CD8-positive, alpha-beta memory T cell (primary cell): ENCODE results near the gene EIF2S1. TPM values are rescaled to one million over a fixed set of nuclear protein-coding genes. Genes with fewer than 3 reads are reported as not detected.
A peak's percentile ranks its signal among the peaks of the same experiment; 100 is the strongest.
"Not testable (repeated sequence)": the region's sequence is repeated elsewhere in the genome, so short reads cannot be mapped to it uniquely, and the experiment has no call there.

Experiments used
- CTCF ChIA-PET: fragments of 350-600 bp; sonication (Branson Sonifier 250); formaldehyde crosslinking; loops from one replicate; lab custom pipeline; 2021; ENCODE audit warnings: antibody characterized with exemption; lab: Charles Lee
- POLR2A ChIA-PET: fragments of 350-600 bp; sonication (Branson Sonifier 250); formaldehyde crosslinking; loops from one replicate; lab custom pipeline; 2021; ENCODE audit warnings: antibody characterized with exemption; lab: Charles Lee
- DNase-seq, 5 donors: peaks; one replicate each; pipeline versions ENCODE4 v3.0.0 to v3.0.0-alpha.2; 2020 to 2022; ENCODE audit warnings: mixed read lengths in 1 of 5
- H3K27ac ChIP-seq: one replicate; pipeline ENCODE4 v1.7.0; 2013; ENCODE audit warnings: low read depth, mild to moderate bottlenecking, low read length, moderate library complexity
- H3K27me3 ChIP-seq: 2 replicates; pipeline ENCODE4 v1.7.0; 2013; ENCODE audit warnings: low read length, mild to moderate bottlenecking; ENCODE audit not compliant: insufficient read depth, poor library complexity, severe bottlenecking
- H3K36me3 ChIP-seq: 2 replicates; pipeline ENCODE4 v1.7.0; 2013; ENCODE audit warnings: mild to moderate bottlenecking, low read length, moderate library complexity; ENCODE audit not compliant: insufficient read depth
- H3K4me1 ChIP-seq: 2 replicates; pipeline ENCODE4 v1.7.0; 2013; ENCODE audit warnings: mild to moderate bottlenecking, low read length, moderate library complexity; ENCODE audit not compliant: insufficient read depth
- H3K4me3 ChIP-seq: 2 replicates; pipeline ENCODE4 v1.7.0; 2013; ENCODE audit warnings: mild to moderate bottlenecking, low read length
- H3K9me3 ChIP-seq: 2 replicates; pipeline ENCODE4 v1.7.0; 2013; ENCODE audit warnings: mild to moderate bottlenecking, low read length
- H3K27ac Mint-ChIP-seq, 8 donors: one replicate each; pipeline ENCODE4 v1.8.0; 2020 to 2021; ENCODE audit warnings: mixed read lengths in 8 of 8, mild to moderate bottlenecking in 6 of 8, inconsistent platforms in 3 of 8, moderate library complexity in 3 of 8
- H3K27me3 Mint-ChIP-seq, 2 donors: one replicate each; pipeline ENCODE4 v1.8.0; 2020 to 2021; ENCODE audit warnings: mixed read lengths in 2 of 2, mild to moderate bottlenecking in 1 of 2, moderate library complexity in 1 of 2
- H3K36me3 Mint-ChIP-seq, 3 donors: one replicate each; pipeline ENCODE4 v1.8.0; 2020 to 2021; ENCODE audit warnings: mixed read lengths in 3 of 3, inconsistent platforms in 1 of 3, mild to moderate bottlenecking in 1 of 3
- H3K4me1 Mint-ChIP-seq, 3 donors: one replicate each; pipeline ENCODE4 v1.8.0; 2020 to 2021; ENCODE audit warnings: mixed read lengths in 3 of 3, inconsistent platforms in 1 of 3, mild to moderate bottlenecking in 1 of 3
- H3K4me3 Mint-ChIP-seq, 7 donors: one replicate each; pipeline ENCODE4 v1.8.0; 2020 to 2021; ENCODE audit warnings: mixed read lengths in 7 of 7, mild to moderate bottlenecking in 6 of 7, moderate library complexity in 4 of 7, inconsistent platforms in 2 of 7
- H3K9me3 Mint-ChIP-seq, 5 donors: one replicate each; pipeline ENCODE4 v1.8.0; 2020 to 2022; ENCODE audit warnings: mixed read lengths in 5 of 5, mild to moderate bottlenecking in 3 of 5, moderate library complexity in 2 of 5, inconsistent platforms in 1 of 5
- polyA plus RNA-seq: library from polyadenylated mRNA; unstranded; fragments of 300-500 nt; fragmentation: Illumina TruSeq; gene quantifications from one replicate; pipeline ENCODE4 v1.2.3, GENCODE V29; 2021
- total RNA-seq, 2 experiments: library from RNA; stranded (reverse); gene quantifications; one replicate each; pipeline ENCODE4 v1.2.3, GENCODE V29; 2021

The EIF2S1 gene
- total and polyA plus RNA-seq, 3 experiments from 2014 or later, result 145 to 338 (median 329) TPM

DNA sequence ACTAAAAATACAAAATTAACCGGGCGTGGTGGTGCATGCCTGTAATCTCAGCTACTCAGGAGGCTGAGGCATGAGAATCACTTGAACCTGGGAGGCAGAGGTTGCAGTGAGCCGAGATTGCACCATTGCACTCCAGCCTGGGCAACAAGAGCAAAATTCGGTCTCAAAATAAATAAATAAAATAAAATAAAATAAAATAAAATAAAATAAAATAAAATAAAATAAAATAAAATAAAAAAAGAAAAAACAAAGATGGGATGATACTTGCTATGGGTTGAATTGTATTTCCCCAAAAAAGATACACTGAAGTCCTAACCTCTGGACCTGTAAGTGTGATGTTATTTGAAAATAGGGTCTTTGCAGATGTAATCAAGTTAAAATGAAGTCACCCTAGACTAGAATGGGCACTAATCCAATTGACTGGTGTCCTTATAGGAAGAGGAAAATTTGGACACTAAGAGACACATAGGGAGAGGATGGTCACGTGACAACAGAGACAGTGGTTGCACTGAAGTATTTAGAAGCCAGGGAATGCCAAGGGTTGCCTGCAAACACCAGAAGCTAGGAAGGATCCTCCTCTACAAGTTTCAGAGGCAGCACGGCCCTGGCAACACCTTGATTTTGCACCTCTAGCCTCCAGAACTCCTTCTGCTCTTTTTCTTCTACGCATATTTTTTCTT, 48.1 kb downstream of the EIF2S1 start:
- H3K4me1 Mint-ChIP-seq, H3K4me3 Mint-ChIP-seq, H3K4me1 ChIP-seq, H3K27me3 ChIP-seq, CTCF ChIA-PET, H3K36me3 Mint-ChIP-seq, H3K9me3 ChIP-seq, DNase-seq, H3K36me3 ChIP-seq, H3K27me3 Mint-ChIP-seq, POLR2A ChIA-PET, H3K4me3 ChIP-seq, H3K9me3 Mint-ChIP-seq, H3K27ac ChIP-seq: not testable (repeated sequence)
- peak overlapping the region in 1 of 8 donors; percentile 14 for H3K27ac Mint-ChIP-seq

GRCh38 chr14:67409461-67409860, 49.3 kb downstream of the EIF2S1 start:
- no peak overlapping the region for H3K27ac ChIP-seq
- H3K36me3 ChIP-seq, result no peaks in the 10 kb centered on the region
- peaks cover 6% of the 10 kb centered on the region for H3K4me1 ChIP-seq
- no peaks in the 10 kb centered on the region for H3K9me3 ChIP-seq
- no peaks in the 10 kb centered on the region for H3K9me3 Mint-ChIP-seq
- peaks cover 0 to 9% (median 2%) of the 10 kb centered on the region in 3 donors for H3K4me1 Mint-ChIP-seq
- DNase-seq, result no peak
- H3K27me3 ChIP-seq, result no peaks in the 10 kb centered on the region
- no peaks in the 10 kb centered on the region for H3K36me3 Mint-ChIP-seq
- H3K27ac Mint-ChIP-seq, result no peak overlapping the region
- ChIA-PET POLR2A (no interaction called here), CTCF (interaction anchor here (1.3 to 1.9 kb wide), 3 partner anchors 18 to 209 kb away, joined by 3 to 6 read pairs (median 5); no protein-coding TSS in a partner anchor)
- no peak overlapping the region for H3K4me3 Mint-ChIP-seq
- peaks cover 4 to 9% of the 10 kb centered on the region in 2 donors for H3K27me3 Mint-ChIP-seq
- no peak overlapping the region for H3K4me3 ChIP-seq

DNA sequence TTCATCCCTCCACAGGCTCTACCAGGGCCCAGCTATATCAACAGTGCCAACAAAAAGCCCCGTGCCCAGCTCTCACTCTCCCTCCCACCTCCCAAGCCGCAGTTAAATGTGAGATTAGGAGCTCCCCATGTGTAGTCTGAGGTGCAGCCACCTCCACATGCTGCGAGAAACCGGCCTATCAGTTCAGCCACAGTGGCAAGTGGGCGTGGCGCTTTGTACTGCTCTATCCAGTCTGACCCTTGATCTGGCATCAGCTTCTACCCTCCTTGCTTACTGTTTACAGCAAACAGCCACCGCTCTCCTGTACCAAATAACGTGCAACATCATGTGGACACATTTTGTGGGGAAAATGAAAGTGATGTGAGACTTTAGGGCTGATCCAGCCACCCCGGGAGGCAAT, 50.2 kb downstream of the EIF2S1 start:
- Histone ChIP-seq H3K4me1 (peaks cover 6% of the 10 kb centered on the region), H3K27ac (no peak overlapping the region), H3K4me3 (no peak overlapping the region), H3K27me3 (no peaks in the 10 kb centered on the region), H3K9me3 (no peaks in the 10 kb centered on the region), H3K36me3 (no peaks in the 10 kb centered on the region)
- DNase-seq, result no peak
- Mint-ChIP-seq H3K9me3 (no peaks in the 10 kb centered on the region), H3K4me1 (peaks cover 0 to 9% (median 2%) of the 10 kb centered on the region in 3 donors), H3K36me3 (no peaks in the 10 kb centered on the region), H3K4me3 (peak overlapping the region in 1 of 7 donors; percentile 6), H3K27ac (no peak overlapping the region), H3K27me3 (peaks cover 4 to 9% of the 10 kb centered on the region in 2 donors)
- CTCF ChIA-PET, result interaction anchor here (1.3 to 1.9 kb wide), 3 partner anchors 17 to 208 kb away, joined by 3 to 6 read pairs (median 4); partner anchors contain the start of genes ATP6V1D and EIF2S1
- POLR2A ChIA-PET, result no interaction called here

DNA sequence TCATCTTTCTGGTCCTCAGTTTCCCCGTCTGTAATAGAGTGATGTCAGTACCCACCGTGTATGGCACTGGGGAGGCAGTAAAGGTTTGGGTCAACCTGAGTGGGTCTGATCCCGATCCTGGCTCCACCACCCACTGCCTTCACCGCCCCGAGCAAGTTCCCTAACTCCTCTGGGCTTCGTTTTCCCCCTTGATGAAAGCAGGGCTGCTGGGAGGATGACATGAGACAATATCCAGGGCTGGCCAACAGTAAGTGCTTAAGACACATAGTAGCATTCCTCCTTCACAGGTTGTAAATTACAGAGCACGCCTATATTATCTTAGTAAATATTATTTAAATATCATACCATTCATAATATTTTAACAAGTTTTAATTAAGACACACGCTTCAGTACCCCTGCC, 51.2 kb downstream of the EIF2S1 start:
- ChIA-PET POLR2A (no interaction called here), CTCF (interaction anchor here (1.2 to 1.3 kb wide), 2 partner anchors 16 to 160 kb away, joined by 3 to 6 read pairs; no protein-coding TSS in a partner anchor)
- Mint-ChIP-seq H3K4me1 (peaks cover 0 to 9% (median 2%) of the 10 kb centered on the region in 3 donors), H3K9me3 (no peaks in the 10 kb centered on the region), H3K4me3 (peak overlapping the region in 4 of 7 donors; percentile 20 to 72 (median 52)), H3K27me3 (peaks cover 6 to 9% of the 10 kb centered on the region in 2 donors), H3K27ac (peak overlapping the region in 1 of 8 donors; percentile 19), H3K36me3 (no peaks in the 10 kb centered on the region)
- Histone ChIP-seq H3K27me3 (no peaks in the 10 kb centered on the region), H3K36me3 (no peaks in the 10 kb centered on the region), H3K9me3 (no peaks in the 10 kb centered on the region), H3K4me3 (no peak overlapping the region), H3K27ac (no peak overlapping the region), H3K4me1 (peaks cover 6% of the 10 kb centered on the region)
- no peak for DNase-seq

GRCh38 chr14:67411820-67412421, 51.8 kb downstream of the EIF2S1 start, which contains the start of gene PLEK2:
PLEK2 (minus strand) TSS chr14:67412165; CDS start chr14:67412059, 106 bp downstream.
- Mint-ChIP-seq H3K4me1 (peaks cover 0 to 9% (median 2%) of the 10 kb centered on the region in 3 donors), H3K27ac (peak within 1 kb of the TSS in 2 of 8 donors; percentile 19 to 26), H3K4me3 (peak within 1 kb of the TSS; percentile 41 to 72 (median 66)), H3K36me3 (no peaks in the 10 kb centered on the region), H3K27me3 (peaks cover 4 to 9% of the 10 kb centered on the region in 2 donors), H3K9me3 (no peaks in the 10 kb centered on the region)
- Histone ChIP-seq H3K27me3 (no peaks in the 10 kb centered on the region), H3K9me3 (no peaks in the 10 kb centered on the region), H3K36me3 (no peaks in the 10 kb centered on the region), H3K4me3 (peak within 1 kb of the TSS; percentile 64), H3K4me1 (peaks cover 6% of the 10 kb centered on the region), H3K27ac (no peak within 1 kb of the TSS)
- DNase-seq, result peak; percentile 7 to 68 (median 31)
- ChIA-PET POLR2A (no interaction called here), CTCF (interaction anchor here (1.2 to 1.3 kb wide), 2 partner anchors 15 to 159 kb away, joined by 3 to 6 read pairs; no protein-coding TSS in a partner anchor)

DNA sequence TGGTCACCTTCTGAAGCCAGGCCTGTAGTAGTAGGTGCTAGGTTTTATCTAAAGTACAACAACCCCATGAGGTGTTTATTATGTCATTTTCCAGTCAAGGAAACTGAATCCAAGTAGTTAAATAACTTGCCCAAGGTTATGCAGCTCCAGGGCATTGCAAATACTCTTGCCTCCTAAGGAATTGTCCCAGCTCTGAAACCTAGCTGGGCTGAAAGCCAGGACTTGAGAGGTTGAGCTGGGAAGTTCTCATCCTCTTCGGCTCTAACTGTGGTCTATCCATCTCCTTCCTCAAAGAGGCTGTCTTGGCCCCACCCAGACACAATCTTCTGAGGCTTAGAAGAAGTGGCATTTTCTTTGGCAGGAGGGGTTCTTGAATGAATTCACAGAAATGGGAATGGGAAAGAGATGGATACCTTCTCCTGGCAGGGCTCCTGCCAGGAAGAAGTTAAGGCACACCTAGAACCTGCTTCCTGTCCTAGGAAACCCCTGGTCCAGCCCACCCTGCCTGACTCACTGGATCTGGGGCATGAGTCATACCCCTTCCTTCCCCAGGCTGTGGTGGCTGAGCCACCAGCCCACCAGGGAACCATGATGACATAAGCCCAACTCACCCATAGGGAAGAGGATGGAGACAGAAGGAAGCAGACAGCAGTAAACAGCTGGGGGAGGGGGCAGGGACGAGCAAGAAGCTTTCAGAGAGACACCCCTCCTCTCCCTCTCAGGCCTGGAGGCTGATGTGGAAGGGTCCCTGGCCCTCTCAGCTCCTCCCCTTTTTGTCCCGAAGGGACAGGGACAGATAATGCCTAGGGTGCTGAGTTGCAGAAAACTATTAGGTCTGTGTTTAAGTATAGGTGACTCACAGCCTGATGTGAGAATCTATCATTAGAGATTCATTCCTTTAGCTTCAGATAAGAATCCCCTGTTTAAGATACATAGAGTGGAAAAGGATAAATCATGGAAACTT, 54.0 kb downstream of the EIF2S1 start:
- Histone ChIP-seq H3K9me3 (no peaks in the 10 kb centered on the region), H3K4me1 (peaks cover 6% of the 10 kb centered on the region), H3K36me3 (no peaks in the 10 kb centered on the region), H3K27me3 (no peaks in the 10 kb centered on the region), H3K4me3 (no peak overlapping the region), H3K27ac (no peak overlapping the region)
- no peak overlapping the region for H3K27ac Mint-ChIP-seq
- H3K27me3 Mint-ChIP-seq, result peaks cover 4 to 9% of the 10 kb centered on the region in 2 donors
- CTCF ChIA-PET, result interaction anchor here (1.0 to 2.5 kb wide), 4 partner anchors 13 to 170 kb away, joined by 3 to 13 read pairs (median 4); no protein-coding TSS in a partner anchor
- DNase-seq, result no peak
- POLR2A ChIA-PET, result no interaction called here
- H3K4me1 Mint-ChIP-seq, result peaks cover 0 to 9% (median 2%) of the 10 kb centered on the region in 3 donors
- H3K9me3 Mint-ChIP-seq, result no peaks in the 10 kb centered on the region
- no peaks in the 10 kb centered on the region for H3K36me3 Mint-ChIP-seq
- no peak overlapping the region for H3K4me3 Mint-ChIP-seq

- H3K27ac Mint-ChIP-seq, H3K27ac ChIP-seq, DNase-seq, H3K4me3 ChIP-seq, H3K9me3 ChIP-seq, POLR2A ChIA-PET, H3K9me3 Mint-ChIP-seq, H3K27me3 Mint-ChIP-seq, H3K27me3 ChIP-seq, H3K4me1 ChIP-seq, H3K4me1 Mint-ChIP-seq, H3K4me3 Mint-ChIP-seq, H3K36me3 ChIP-seq, H3K36me3 Mint-ChIP-seq: not testable (repeated sequence)
- CTCF ChIA-PET, result interaction anchor here (1.5 to 3.9 kb wide), 2 partner anchors 12 to 156 kb away, joined by 6 to 19 read pairs; no protein-coding TSS in a partner anchor
Observed at GRCh38 chr14:67415610-67416009, 55.5 kb downstream of the EIF2S1 start.
